Suprapubic skin (tissue), 4 donors: Measurements from ENCODE around the gene CRNKL1.

Experiments
- EP300 ChIP-seq: sonication (generic); formaldehyde crosslinking; IDR thresholded peaks from one replicate; pipeline ENCODE4 v1.6.1; 2017; ENCODE audit warnings: antibody characterized with exemption
- POLR2A ChIP-seq, 2 donors: fragments of 450-650 bp; IDR thresholded peaks; one replicate each; pipeline ENCODE4 v1.6.1; 2017; ENCODE audit warnings: antibody characterized with exemption in 2 of 2, mild to moderate bottlenecking in 2 of 2, moderate library complexity in 2 of 2
- POLR2AphosphoS5 ChIP-seq, 3 donors: sonication (generic); formaldehyde crosslinking; IDR thresholded peaks; one replicate each; pipeline ENCODE4 v1.6.1; 2017; ENCODE audit warnings: antibody characterized with exemption in 3 of 3
- TF ChIP-seq, protein P1 (sequence below), 2 donors: fragments of 200-600 bp in 1 of 2; fragments of 450-650 bp in 1 of 2; sonication (generic) in 1 of 2; IDR thresholded peaks; one replicate each; pipeline ENCODE4 v1.5.1; 2016 to 2019; ENCODE audit warnings: antibody characterized with exemption in 2 of 2, mild to moderate bottlenecking in 1 of 2, moderate library complexity in 1 of 2

DNA sequence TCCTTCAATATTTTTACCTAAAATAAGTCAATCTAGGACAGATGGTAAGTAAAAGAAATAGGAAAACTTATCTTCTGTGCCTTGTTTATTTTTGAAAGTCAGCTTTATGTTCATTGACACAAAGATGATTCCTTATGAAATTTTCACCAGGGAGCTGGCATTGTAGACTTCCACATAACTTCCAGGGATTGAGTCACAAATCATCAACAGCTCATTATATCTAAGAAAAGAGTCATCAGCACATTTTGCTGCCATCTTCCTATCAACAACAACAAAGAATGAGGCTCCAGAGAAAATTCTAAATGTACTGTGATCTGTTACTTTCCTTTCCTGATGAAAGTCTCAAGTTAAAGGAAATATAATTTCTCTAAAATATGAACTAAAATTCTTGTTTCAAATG lies 48.6 kb upstream of the CRNKL1 start:
- TF ChIP-seq, protein P1, sequence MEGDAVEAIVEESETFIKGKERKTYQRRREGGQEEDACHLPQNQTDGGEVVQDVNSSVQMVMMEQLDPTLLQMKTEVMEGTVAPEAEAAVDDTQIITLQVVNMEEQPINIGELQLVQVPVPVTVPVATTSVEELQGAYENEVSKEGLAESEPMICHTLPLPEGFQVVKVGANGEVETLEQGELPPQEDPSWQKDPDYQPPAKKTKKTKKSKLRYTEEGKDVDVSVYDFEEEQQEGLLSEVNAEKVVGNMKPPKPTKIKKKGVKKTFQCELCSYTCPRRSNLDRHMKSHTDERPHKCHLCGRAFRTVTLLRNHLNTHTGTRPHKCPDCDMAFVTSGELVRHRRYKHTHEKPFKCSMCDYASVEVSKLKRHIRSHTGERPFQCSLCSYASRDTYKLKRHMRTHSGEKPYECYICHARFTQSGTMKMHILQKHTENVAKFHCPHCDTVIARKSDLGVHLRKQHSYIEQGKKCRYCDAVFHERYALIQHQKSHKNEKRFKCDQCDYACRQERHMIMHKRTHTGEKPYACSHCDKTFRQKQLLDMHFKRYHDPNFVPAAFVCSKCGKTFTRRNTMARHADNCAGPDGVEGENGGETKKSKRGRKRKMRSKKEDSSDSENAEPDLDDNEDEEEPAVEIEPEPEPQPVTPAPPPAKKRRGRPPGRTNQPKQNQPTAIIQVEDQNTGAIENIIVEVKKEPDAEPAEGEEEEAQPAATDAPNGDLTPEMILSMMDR (IDR thresholded peaks at IDR 0.05), result no peak
- no peak for TF ChIP-seq POLR2AphosphoS5 (IDR thresholded peaks at IDR 0.05)
- no peak for TF ChIP-seq POLR2A (IDR thresholded peaks at IDR 0.05)
- TF ChIP-seq EP300, result no peak
